GM23338 (cell line): ENCODE results near the gene MLANA. TPM values are rescaled to one million over a fixed set of nuclear protein-coding genes. Genes with fewer than 3 reads are reported as not detected.

Experiments used
- ATAC-seq: fragments of 200-7000 bp; cut with Tn5 transposase; 3 replicates; pipeline ENCODE4 v1.9.1; 2020
- DNase-seq: peaks from one replicate; pipeline ENCODE4 v3.0.0-alpha.2; 2015; ENCODE audit warnings: low spot score
- H2AFZ ChIP-seq: fragments of 200-600 bp; sonication (generic); 2 replicates; pipeline ENCODE4 v1.8.0; 2016; ENCODE audit warnings: antibody characterized with exemption, mild to moderate bottlenecking, moderate library complexity
- H3F3A ChIP-seq: fragments of 200-600 bp; sonication (generic); replicated peaks from 2 replicates; pipeline ENCODE4 v1.8.0; 2017; ENCODE audit warnings: antibody characterized with exemption, mixed run types, low read depth
- H3K27ac ChIP-seq: fragments of 200-600 bp; sonication (generic); 2 replicates; pipeline ENCODE4 v1.6.1; 2016; ENCODE audit warnings: low read depth
- H3K27me3 ChIP-seq: fragments of 200-600 bp; sonication (generic); 2 replicates; pipeline ENCODE4 v1.8.0; 2016; ENCODE audit warnings: mild to moderate bottlenecking, mixed run types, moderate library complexity; ENCODE audit not compliant: insufficient read depth
- H3K36me3 ChIP-seq: fragments of 200-600 bp; sonication (generic); 2 replicates; pipeline ENCODE4 v1.8.0; 2016; ENCODE audit warnings: mild to moderate bottlenecking; ENCODE audit not compliant: insufficient read depth
- H3K4me1 ChIP-seq: fragments of 200-600 bp; sonication (generic); 2 replicates; pipeline ENCODE4 v1.8.0; 2016; ENCODE audit warnings: mild to moderate bottlenecking, moderate library complexity; ENCODE audit not compliant: insufficient read depth
- H3K4me2 ChIP-seq: fragments of 200-600 bp; sonication (generic); 2 replicates; pipeline ENCODE4 v1.7.1; 2017; ENCODE audit warnings: mixed run types
- H3K4me3 ChIP-seq: fragments of 200-600 bp; sonication (generic); 2 replicates; pipeline ENCODE4 v1.6.1; 2016; ENCODE audit warnings: mixed run types
- H3K79me2 ChIP-seq: fragments of 200-600 bp; sonication (generic); replicated peaks from 2 replicates; pipeline ENCODE4 v1.8.0; 2017; ENCODE audit warnings: mild to moderate bottlenecking; ENCODE audit not compliant: insufficient read depth
- H3K9me2 ChIP-seq: fragments of 200-600 bp; sonication (generic); 2 replicates; pipeline ENCODE4 v1.8.0; 2017; ENCODE audit not compliant: insufficient read depth
- H4K20me1 ChIP-seq: fragments of 200-600 bp; sonication (generic); replicated peaks from 2 replicates; pipeline ENCODE4 v1.8.0; 2017; ENCODE audit warnings: mild to moderate bottlenecking; ENCODE audit not compliant: insufficient read depth
- H3K27ac Mint-ChIP-seq: 2 replicates; pipeline ENCODE4 v1.8.0; 2020; ENCODE audit warnings: inconsistent platforms, mild to moderate bottlenecking, moderate library complexity, mixed read lengths
- H3K27me3 Mint-ChIP-seq: 3 replicates; pipeline ENCODE4 v1.8.0; 2022; ENCODE audit warnings: low read depth, mild to moderate bottlenecking, moderate library complexity, mixed read lengths, inconsistent platforms; ENCODE audit not compliant: insufficient read depth, poor library complexity
- H3K36me3 Mint-ChIP-seq: 3 replicates; pipeline ENCODE4 v1.8.0; 2021; ENCODE audit warnings: low read depth, mild to moderate bottlenecking, inconsistent platforms, moderate library complexity, mixed read lengths
- H3K4me1 Mint-ChIP-seq: 3 replicates; pipeline ENCODE4 v1.8.0; 2020; ENCODE audit warnings: mild to moderate bottlenecking, inconsistent platforms, mixed read lengths
- H3K4me3 Mint-ChIP-seq: 3 replicates; pipeline ENCODE4 v1.8.0; 2021; ENCODE audit warnings: moderate library complexity, mild to moderate bottlenecking, inconsistent platforms, mixed read lengths
- H3K9me3 Mint-ChIP-seq: 3 replicates; pipeline ENCODE4 v1.8.0; 2020; ENCODE audit warnings: moderate library complexity, mild to moderate bottlenecking, inconsistent platforms, mixed read lengths
- POLR2AphosphoS5 ChIP-seq: IDR thresholded peaks from 2 replicates; pipeline ENCODE4 v1.6.1; 2016; ENCODE audit warnings: antibody characterized with exemption, low read depth
- ZNF331 ChIP-seq: fragments of 250-450 bp; sonication (Bioruptor Pico); IDR thresholded peaks from 2 replicates; pipeline ENCODE4 v1.5.0; 2020; ENCODE audit warnings: low read depth, mild to moderate bottlenecking, moderate library complexity
- polyA plus RNA-seq: library from polyadenylated mRNA; unstranded; fragments of >200 nt; fragmentation: Nextera tagmentation; extraction: Ambion mirVana; gene quantifications from 2 replicates; pipeline ENCODE4 v1.2.1, GENCODE V29; 2016
- total RNA-seq: library from RNA; depleted of rRNA; stranded (reverse); fragments of >200 nt; shearing (Covaris generic); gene quantifications from 2 replicates; pipeline ENCODE4 v1.2.3, GENCODE V29; 2014
- TF ChIP-seq, protein P1 (sequence below): IDR thresholded peaks from one replicate; pipeline ENCODE4 v1.6.1; 2018; ENCODE audit warnings: antibody characterized with exemption; ENCODE audit not compliant: unreplicated experiment
- TF ChIP-seq, protein P2 (sequence below): fragments of 250-450 bp; sonication (Bioruptor Pico); IDR thresholded peaks from 2 replicates; pipeline ENCODE4 v1.5.0; 2020; ENCODE audit warnings: mild to moderate bottlenecking, moderate library complexity

Gene MLANA
- total and polyA plus RNA-seq, 2 experiments from 2014 or later, result not detected

DNA sequence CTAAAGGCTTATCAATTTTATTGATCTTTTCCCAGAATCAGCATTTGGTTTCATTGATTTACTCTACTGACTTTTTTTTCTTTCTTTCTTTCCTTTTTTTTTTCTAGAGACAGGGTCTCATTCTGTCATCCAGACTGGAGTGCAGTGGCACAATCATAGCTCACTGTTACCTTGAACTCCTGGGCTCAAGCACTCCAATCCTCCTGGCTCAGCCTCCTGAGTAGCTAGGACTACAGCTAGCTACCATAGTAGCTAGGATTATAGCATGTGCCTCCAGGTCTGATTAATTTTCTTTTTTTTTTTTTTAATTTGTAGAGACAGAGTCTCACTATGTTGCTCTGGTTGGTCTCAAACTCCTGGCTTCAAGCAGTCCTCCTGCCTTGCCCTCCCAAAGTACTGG, 11.7 kb downstream of the MLANA start:
- Histone ChIP-seq H4K20me1 (no peaks in the 10 kb centered on the region), H3K4me2 (no peak overlapping the region), H3K9me2 (no peaks in the 10 kb centered on the region), H2AFZ (no peak overlapping the region), H3K4me3 (no peak overlapping the region), H3K27ac (no peak overlapping the region), H3K27me3 (no peaks in the 10 kb centered on the region), H3K36me3 (no peaks in the 10 kb centered on the region), H3K79me2 (no peaks in the 10 kb centered on the region), H3K4me1 (no peaks in the 10 kb centered on the region), H3F3A (no peaks in the 10 kb centered on the region)
- Mint-ChIP-seq H3K27ac (no peak overlapping the region), H3K36me3 (no peaks in the 10 kb centered on the region), H3K27me3 (no peaks in the 10 kb centered on the region), H3K4me1 (no peaks in the 10 kb centered on the region), H3K4me3 (no peak overlapping the region), H3K9me3 (no peaks in the 10 kb centered on the region)
- DNase-seq, result no peak
- TF ChIP-seq, protein P1, sequence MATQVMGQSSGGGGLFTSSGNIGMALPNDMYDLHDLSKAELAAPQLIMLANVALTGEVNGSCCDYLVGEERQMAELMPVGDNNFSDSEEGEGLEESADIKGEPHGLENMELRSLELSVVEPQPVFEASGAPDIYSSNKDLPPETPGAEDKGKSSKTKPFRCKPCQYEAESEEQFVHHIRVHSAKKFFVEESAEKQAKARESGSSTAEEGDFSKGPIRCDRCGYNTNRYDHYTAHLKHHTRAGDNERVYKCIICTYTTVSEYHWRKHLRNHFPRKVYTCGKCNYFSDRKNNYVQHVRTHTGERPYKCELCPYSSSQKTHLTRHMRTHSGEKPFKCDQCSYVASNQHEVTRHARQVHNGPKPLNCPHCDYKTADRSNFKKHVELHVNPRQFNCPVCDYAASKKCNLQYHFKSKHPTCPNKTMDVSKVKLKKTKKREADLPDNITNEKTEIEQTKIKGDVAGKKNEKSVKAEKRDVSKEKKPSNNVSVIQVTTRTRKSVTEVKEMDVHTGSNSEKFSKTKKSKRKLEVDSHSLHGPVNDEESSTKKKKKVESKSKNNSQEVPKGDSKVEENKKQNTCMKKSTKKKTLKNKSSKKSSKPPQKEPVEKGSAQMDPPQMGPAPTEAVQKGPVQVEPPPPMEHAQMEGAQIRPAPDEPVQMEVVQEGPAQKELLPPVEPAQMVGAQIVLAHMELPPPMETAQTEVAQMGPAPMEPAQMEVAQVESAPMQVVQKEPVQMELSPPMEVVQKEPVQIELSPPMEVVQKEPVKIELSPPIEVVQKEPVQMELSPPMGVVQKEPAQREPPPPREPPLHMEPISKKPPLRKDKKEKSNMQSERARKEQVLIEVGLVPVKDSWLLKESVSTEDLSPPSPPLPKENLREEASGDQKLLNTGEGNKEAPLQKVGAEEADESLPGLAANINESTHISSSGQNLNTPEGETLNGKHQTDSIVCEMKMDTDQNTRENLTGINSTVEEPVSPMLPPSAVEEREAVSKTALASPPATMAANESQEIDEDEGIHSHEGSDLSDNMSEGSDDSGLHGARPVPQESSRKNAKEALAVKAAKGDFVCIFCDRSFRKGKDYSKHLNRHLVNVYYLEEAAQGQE, result no peak
- TF ChIP-seq, protein P2, sequence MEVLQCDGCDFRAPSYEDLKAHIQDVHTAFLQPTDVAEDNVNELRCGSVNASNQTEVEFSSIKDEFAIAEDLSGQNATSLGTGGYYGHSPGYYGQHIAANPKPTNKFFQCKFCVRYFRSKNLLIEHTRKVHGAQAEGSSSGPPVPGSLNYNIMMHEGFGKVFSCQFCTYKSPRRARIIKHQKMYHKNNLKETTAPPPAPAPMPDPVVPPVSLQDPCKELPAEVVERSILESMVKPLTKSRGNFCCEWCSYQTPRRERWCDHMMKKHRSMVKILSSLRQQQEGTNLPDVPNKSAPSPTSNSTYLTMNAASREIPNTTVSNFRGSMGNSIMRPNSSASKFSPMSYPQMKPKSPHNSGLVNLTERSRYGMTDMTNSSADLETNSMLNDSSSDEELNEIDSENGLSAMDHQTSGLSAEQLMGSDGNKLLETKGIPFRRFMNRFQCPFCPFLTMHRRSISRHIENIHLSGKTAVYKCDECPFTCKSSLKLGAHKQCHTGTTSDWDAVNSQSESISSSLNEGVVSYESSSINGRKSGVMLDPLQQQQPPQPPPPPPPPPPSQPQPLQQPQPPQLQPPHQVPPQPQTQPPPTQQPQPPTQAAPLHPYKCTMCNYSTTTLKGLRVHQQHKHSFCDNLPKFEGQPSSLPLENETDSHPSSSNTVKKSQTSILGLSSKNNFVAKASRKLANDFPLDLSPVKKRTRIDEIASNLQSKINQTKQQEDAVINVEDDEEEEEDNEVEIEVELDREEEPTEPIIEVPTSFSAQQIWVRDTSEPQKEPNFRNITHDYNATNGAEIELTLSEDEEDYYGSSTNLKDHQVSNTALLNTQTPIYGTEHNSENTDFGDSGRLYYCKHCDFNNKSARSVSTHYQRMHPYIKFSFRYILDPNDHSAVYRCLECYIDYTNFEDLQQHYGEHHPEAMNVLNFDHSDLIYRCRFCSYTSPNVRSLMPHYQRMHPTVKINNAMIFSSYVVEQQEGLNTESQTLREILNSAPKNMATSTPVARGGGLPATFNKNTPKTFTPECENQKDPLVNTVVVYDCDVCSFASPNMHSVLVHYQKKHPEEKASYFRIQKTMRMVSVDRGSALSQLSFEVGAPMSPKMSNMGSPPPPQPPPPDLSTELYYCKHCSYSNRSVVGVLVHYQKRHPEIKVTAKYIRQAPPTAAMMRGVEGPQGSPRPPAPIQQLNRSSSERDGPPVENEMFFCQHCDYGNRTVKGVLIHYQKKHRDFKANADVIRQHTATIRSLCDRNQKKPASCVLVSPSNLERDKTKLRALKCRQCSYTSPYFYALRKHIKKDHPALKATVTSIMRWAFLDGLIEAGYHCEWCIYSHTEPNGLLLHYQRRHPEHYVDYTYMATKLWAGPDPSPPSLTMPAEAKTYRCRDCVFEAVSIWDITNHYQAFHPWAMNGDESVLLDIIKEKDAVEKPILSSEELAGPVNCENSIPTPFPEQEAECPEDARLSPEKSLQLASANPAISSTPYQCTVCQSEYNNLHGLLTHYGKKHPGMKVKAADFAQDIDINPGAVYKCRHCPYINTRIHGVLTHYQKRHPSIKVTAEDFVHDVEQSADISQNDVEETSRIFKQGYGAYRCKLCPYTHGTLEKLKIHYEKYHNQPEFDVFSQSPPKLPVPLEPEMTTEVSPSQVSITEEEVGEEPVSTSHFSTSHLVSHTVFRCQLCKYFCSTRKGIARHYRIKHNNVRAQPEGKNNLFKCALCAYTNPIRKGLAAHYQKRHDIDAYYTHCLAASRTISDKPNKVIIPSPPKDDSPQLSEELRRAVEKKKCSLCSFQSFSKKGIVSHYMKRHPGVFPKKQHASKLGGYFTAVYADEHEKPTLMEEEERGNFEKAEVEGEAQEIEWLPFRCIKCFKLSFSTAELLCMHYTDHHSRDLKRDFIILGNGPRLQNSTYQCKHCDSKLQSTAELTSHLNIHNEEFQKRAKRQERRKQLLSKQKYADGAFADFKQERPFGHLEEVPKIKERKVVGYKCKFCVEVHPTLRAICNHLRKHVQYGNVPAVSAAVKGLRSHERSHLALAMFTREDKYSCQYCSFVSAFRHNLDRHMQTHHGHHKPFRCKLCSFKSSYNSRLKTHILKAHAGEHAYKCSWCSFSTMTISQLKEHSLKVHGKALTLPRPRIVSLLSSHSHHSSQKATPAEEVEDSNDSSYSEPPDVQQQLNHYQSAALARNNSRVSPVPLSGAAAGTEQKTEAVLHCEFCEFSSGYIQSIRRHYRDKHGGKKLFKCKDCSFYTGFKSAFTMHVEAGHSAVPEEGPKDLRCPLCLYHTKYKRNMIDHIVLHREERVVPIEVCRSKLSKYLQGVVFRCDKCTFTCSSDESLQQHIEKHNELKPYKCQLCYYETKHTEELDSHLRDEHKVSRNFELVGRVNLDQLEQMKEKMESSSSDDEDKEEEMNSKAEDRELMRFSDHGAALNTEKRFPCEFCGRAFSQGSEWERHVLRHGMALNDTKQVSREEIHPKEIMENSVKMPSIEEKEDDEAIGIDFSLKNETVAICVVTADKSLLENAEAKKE (CRISPR knock-in tag), result no peak
- TF ChIP-seq ZNF331 (no peak), POLR2AphosphoS5 (no peak)
- ATAC-seq, result no peak
